CD1c-positive myeloid dendritic cell (primary cell): Measurements from ENCODE around the gene LILRA6.

Experiments
- DNase-seq: peaks from one replicate; pipeline ENCODE4 v3.0.0-alpha.2; 2016; ENCODE audit errors: extremely low spot score

The LILRA6 gene

GRCh38 chr19:54188215-54188871, 54.2 kb downstream of the LILRA6 start:
- peak; percentile 61 for DNase-seq

DNA sequence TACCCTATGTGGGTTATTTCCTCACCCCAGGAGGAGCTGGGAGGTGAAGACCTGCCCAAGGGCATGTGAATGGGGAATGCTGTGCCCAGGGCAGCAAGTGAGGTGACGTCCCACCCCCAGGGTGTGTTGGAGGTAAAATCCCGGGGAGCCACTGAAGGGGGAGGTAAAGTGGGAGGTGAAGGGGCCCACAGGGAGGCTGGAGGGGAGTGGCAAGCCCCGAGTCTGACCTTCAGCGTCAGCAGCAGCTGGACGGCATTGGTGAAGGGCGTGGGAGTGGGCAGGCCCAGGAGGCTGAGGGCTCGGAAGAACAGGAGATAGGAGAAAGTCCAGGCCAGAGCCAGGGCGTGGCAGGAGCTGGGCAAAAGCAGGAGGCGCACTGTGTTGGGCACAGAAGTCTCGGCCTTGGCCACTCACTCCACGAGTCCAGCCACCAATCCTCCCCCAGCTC, 55.6 kb downstream of the LILRA6 start:
- DNase-seq = no peak
